ENCODE measurements around the gene GIPC2. TPM values are rescaled to one million over a fixed set of nuclear protein-coding genes. Genes with fewer than 3 reads are reported as not detected.

Gene GIPC2
- total and polyA plus RNA-seq, 9 of the 15 experiments (the other 6 are each of a cell fraction or from before 2014, with no cell fraction given) = 0.01 to 0.05 (median 0.04) TPM; not detected in 3

GRCh38 chr1:78004719-78005447 lies 40.9 kb upstream of the GIPC2 start, which contains the start of gene DNAJB4 (continued):
- no peak for TF ChIP-seq ZNF592 (IDR thresholded peaks at IDR 0.05)
- TF ChIP-seq TEAD1 (CRISPR knock-in tag; IDR thresholded peaks at IDR 0.05) = no peak
- no peak for TF ChIP-seq ATF3 (IDR thresholded peaks at IDR 0.05)
- no peak for TF ChIP-seq ATF3 (CRISPR knock-in tag; conservative IDR thresholded peaks at IDR 0.05)
- TF ChIP-seq BACH1 (tag; IDR thresholded peaks at IDR 0.05) = no peak; the same call in 1 of the 2 replicates
- no peak for TF ChIP-seq TAF15 (IDR thresholded peaks at IDR 0.05; ENCODE audit: low read depth, low read length)
- TF ChIP-seq HDAC2 (IDR thresholded peaks at IDR 0.05) = no peak
- TF ChIP-seq NFIC (IDR thresholded peaks at IDR 0.05) = peak; percentile 2; the same call in 1 of the 2 replicates
- TF ChIP-seq STAG1 (CRISPR knock-in tag; IDR thresholded peaks at IDR 0.05; ENCODE audit: borderline replicate concordance) = no peak
- no peak for TF ChIP-seq CBX8 (IDR thresholded peaks at IDR 0.05; ENCODE audit: borderline replicate concordance, extremely low read depth, low read depth, low read length, poor library complexity, severe bottlenecking)
- TF ChIP-seq FOXA3 (CRISPR knock-in tag; conservative IDR thresholded peaks at IDR 0.05 in 1 of 2, IDR thresholded peaks at IDR 0.05 in 1 of 2) = 0 out of 4 replicates have a peak, but pooled peaks of 1 of the 2 experiments have one; percentile 5
- peak; percentile 50; the same call in 1 of the 2 replicates for TF ChIP-seq ZNF143 (CRISPR knock-in tag; IDR thresholded peaks at IDR 0.05)
- TF ChIP-seq JUND (IDR thresholded peaks at IDR 0.05; ENCODE audit: borderline replicate concordance, low read depth, low read length) = peak; percentile 66
- peak; percentile 60; the same call in 1 of the 3 replicates for TF ChIP-seq JUND (tag; IDR thresholded peaks at IDR 0.05; ENCODE audit: borderline replicate concordance, low read depth, low read length)
- no peak for TF ChIP-seq FOXK1 (CRISPR knock-in tag; IDR thresholded peaks at IDR 0.05; ENCODE audit: borderline replicate concordance)
- TF ChIP-seq ZNF586 (CRISPR knock-in tag; conservative IDR thresholded peaks at IDR 0.05) = no peak
- TF ChIP-seq MAFF (IDR thresholded peaks at IDR 0.05; ENCODE audit: low read length) = no peak
- TF ChIP-seq ZNF253 (CRISPR knock-in tag; conservative IDR thresholded peaks at IDR 0.05) = no peak
- no peak for TF ChIP-seq ZNF408 (CRISPR knock-in tag; IDR thresholded peaks at IDR 0.05; ENCODE audit: low read depth)
- TF ChIP-seq ETS1 (conservative IDR thresholded peaks at IDR 0.05; ENCODE audit: control insufficient read depth, low read depth, low read length) = no peak
- TF ChIP-seq HMG20A (CRISPR knock-in tag; conservative IDR thresholded peaks at IDR 0.05) = no peak
- no peak for TF ChIP-seq XRCC3 (IDR thresholded peaks at IDR 0.05)

Data from K562 (cell line).